SK-N-DZ (cell line): ENCODE data around the gene VDAC2.

Source experiments
- DNase-seq: peaks from one replicate; pipeline ENCODE4 v3.0.0-alpha.2; 2015; ENCODE audit warnings: low spot score
- small RNA-seq, 2 experiments: library from RNA; depleted of rRNA; stranded (forward); fragments of <200 nt; gene quantifications; one replicate each; pipeline ENCODE3, GENCODE V24; 2014

VDAC2 gene

DNA sequence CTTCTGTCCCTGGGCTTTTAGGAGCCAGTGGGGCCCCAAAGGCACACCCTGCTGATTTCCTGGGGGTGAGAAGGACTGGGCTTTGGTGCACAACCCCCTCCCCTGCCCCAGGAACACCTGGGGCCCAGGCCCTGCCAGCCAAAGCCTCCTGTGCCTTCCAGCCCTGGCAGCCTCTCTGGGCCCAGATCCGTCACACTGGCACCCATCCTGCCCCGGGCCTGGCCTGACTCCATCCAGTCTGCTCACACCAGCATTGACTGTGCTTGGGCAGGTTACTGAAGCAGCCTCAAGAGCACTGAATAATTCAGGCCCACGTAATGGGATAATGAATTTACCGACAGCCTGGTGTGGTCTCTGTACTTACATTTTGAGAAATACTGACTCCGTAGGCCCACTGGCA lies 37.2 kb downstream of the VDAC2 start:
- no peak for DNase-seq

DNA sequence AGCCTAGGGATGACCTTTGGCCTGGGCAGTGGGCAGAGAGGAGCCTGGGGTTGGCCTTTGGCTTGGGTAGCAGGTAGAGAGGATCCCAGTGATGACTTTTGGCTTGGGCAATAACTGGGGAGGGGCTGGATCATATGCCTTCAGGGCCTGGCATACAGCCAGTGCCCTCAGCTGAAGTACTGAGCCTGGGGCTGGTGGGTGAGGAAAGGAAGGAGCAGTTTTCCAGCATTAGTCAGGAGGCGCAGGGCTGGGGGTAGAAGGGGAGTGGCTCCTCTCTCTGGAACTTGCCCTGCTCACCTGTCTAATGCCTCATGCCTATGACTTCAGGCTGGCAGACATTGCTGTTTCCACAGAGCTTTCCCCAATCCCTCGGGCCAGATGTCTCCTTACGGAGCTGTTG lies 40.3 kb downstream of the VDAC2 start:
- no peak for DNase-seq

DNA sequence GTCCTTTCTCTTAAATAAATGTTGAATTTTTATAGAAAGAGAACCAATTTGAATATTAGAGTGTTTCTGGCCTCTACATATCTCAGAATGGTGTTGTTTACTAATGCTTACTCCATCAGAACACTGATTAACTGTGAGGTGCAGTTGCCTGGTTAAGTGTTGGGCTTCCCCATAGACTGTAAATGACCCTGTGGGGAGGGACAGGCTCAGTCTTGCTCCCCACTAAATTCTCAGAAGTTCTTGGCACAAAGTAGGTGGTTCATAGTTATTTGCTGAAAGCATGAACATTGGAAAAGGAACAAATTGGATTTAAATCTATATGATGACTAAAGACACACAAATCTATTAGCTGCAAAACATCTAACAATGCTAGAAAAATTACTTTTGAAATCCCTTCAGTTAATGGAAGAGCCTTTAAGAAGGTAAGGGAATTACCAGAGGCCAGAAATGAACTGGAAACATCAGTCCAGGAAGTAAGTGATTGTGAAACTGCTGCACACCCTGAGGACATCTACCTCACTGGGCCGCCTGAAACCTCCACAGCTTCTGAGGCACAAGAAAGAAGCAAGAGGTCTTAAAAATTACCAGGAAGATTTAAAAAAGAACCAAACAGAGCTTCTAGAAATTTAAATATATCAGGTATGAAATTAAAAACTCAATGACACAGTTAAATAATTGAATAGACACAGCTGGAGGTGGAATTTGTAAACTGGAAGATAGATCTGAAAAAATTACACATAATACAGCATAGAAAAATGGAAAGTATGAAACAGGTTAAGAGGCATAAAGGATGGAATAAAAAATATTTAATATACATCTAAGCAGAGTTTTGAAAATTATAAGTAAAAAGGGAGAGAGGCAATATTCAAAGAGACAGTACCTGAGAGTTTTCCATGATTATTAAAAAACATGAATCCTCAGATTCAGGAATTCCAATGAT lies 43.0 kb downstream of the VDAC2 start:
- no peak for DNase-seq

DNA sequence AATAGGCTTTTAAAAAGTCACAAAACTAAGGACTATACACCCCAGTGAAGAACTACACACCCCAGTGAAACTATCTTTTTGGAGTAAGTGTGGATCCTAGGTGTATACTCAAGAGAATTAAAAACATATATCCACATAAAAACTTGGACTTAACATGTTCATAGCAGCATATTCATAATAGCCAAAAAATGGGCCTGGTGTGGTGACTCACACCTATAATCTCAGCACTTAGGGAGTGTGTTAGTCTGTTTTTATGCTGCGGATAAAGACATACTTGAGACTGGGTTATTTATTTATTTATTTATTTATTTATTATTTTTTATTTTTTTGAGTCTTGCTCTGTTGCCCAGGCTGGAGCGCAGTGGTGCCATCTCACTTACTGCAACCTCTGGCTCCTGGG lies 44.1 kb downstream of the VDAC2 start:
- DNase-seq, result no peak

DNA sequence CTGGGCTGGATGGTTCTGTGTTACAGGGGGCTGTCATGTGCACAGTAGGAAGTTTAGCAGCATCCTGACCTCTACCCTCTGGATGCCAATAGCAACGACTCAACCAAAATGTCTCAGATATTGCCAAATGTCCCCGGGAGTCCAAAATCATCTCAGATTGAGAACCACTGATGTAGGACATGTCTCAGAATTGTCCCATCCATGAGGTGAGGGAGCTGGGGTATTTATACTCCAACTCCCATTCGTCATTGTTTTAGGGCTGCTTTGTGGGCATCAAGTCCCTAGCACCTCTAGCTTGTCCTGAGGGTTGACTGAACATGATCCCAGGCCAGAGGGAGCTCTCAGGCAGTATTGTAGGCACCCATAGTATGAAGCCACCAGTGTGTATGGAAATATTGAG lies 50.4 kb downstream of the VDAC2 start:
- no peak for DNase-seq

DNA sequence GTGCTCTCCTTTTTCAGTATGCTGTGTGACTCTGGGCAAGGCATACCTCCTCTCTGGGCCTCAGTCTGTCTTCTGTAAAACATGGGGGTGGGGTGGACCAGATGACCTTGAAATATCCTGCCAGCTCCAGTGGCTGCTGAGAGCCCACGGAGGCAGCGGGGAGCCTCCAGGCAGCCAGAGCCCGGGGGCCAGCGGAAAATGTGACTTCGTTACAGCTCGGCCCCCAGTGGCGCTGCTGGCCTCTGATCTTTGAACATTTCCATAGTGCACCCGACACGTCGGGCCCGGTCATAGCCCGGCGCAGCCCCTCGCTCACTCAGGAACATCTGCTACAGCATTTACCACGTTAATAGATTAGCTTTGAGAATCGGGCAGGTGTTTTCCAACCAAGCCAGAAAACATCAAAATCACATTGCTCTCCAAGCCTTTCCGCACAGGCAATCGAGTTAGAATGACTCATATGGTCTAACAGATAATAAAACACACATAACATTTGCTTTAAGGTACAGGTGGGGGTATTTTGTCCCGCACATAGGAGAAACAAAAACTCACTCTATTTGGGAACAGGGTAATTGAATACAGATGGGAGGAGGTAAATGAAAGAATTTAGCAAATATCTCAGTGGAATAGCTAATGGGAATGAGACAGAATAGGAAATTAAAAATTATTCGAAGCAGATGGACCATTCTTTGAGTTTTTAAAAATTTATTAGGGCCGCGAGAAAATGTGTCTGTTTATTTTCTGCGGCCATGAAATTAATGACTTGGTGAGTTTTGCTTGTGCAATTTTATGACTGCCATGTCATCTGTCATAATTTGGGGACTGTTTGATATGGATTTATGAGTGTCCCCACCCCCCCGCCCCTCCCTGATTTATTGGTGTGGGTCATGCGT lies 51.5 kb downstream of the VDAC2 start:
- peak; percentile 63 for DNase-seq

DNA sequence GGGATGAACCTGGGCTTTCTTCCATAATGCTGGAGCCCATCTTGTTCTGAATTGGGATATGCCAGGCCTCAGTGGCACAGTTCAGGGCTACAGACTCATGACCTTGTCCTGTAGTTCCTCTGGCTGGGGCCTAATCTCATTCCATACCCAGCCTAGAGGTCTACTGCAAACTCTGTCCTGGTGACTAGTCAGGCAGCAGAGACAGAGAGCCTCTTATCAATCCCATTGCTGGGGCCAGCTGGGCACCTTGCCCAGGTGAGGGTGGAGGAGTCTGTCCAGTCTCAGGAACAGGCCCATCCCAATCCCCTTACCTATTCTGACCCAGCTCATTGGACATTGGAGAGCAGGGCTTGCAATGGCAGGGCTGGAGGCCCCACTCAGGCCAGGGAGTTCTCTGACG lies 53.2 kb downstream of the VDAC2 start:
- DNase-seq, result no peak

DNA sequence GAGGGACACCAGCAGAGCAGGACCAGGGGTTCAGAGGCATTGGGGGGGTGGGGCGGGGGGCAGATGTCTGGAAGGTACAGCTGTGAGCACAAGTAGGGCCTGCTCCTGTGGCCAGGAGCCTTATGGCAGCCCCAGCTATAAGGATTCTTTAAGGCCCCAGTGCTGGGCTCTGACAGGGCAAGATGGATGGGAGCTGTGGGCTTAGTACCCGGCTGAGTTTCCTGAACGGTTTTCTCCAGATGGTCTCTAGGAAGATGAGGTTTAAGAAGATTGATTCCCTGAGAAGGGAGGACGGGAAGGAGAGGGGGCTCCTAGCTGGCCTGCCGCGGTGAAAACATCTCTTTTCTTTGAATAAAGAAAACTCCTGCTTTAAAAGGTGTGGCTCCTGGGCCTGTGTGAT lies 55.3 kb downstream of the VDAC2 start:
- DNase-seq, result no peak

DNA sequence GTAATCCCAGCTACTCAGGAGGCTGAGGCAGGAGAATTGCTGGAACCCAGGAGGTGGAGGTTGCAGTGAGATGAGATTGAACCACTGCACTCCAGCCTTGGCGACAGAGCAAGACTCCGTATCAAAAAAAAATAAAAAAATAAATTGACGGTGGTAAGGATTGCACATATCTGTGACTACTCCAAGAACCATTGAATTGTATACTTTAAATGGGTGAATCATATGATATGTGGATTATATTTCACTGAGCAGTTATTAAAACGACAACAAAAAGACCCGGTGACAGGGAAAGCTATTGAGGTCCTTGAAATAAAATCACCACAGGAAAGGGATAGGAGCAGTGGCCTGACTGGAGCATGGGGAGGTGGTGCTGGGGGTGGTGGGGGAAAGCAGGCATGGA lies 56.3 kb downstream of the VDAC2 start:
- DNase-seq, result no peak

DNA sequence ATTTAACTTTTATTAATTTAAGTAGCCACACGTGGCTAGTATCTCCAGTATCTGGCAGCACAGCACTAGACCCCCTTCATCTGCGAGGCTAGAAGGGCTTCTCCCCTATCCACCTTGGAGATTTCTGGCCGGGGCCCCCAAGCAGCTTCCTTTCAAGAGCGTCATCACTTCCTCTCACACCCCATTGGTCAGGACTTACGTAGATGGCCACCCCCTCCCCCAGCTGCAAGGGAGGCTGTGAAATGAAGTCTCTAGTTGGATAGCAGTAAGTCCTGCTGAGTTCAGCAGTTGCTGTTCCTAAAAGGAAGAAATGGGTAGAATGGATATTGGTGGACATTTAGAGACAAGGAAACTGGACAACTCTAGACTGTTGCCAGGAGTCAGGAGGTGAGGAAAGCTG lies 59.0 kb downstream of the VDAC2 start:
- DNase-seq, result no peak

DNA sequence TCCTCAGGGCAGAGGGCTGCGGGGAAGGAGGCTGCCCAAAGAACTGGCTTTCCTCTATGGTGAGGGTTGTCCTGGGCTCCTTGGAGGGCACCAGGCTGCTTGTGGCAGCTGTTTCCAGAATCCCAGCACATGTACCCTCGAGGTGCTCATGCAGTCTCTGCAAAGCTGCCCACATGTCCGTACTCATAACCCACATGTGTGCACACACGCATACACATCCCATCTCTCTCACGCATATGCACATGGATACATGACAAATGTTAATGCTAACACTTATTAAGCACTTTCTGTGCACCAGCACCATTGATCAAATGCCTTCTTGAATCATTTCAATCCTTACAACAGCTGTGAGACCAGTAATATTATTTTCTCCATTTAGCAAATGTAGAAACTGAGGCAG lies 61.5 kb downstream of the VDAC2 start:
- DNase-seq, result no peak

DNA sequence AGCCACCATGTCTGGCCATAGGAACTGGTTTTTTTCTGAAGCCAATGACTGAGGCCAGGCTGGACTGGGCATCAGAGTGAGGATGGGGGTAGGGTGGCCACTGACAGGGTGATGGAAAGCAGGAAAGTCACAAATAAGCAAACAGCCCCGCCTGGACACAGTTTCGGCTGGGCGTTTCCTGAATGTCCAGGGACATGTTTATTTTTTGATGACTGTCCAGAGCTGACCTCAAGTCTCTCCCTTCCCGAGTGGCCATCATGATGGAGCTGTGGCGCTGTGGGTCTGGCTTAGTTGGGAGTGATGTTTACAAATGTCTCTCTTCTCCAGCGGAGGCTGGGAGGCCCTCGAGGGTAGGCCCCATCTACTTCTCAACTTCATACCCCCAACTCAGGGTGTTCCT lies 62.3 kb downstream of the VDAC2 start:
- no peak for DNase-seq

DNA sequence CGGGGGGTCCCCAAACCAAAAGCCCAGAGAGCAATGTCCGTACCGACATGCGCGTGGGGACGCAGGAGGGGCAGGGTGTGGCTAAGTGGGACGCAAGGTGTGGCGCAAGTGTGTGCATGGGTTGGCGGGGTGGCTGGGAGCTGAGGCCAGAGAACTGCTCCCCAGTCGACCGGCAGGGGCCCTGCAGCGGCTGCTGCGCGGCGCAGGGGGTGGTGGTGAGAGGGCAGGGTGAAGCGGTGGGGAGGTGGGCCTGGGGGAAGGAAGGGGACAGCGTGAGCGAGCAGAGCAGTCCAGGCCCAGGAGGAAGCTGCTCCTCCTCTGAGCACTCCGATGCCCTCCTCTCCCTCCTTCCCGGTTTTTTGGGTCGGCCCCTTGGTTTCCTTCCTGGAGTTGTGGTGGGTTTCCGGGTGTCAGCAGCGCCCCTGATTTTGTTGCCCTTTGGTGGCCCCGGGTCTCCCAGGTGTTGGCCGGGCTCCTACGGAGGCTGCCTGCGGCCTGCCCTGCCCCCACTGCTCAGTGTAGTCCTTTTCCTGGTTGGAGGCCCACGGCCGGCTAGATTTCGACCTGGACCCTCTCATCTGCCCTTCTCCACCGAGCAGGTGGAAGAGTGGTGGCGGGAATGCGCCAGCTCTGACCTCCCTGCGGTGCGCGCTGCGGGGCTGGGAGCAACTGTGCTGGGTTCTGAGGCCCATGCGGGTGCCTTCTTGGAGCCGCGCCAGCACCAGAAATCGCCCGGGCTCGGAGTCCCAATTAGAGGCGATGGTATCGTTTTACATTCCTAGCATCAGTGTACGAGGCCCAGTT lies 65.7 kb downstream of the VDAC2 start:
- DNase-seq, result no peak

DNA sequence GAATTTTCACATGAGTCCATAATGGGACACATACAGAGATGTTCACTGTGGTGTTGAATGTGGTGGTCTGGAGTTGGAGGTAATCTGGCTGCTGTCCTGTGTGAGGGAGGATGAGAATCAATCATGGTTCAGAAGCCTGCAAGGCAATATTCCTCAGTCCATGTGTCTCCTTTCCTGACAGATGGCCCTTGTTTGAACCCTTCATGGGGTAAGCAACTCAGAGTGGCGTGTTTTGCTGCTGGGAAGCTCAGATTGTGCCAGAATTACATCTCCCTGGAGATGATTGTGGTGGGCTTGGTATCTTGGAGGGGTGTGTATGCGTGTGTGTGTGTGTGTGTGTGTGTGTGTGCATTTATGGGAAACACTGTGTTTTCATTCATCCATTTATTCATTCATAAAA lies 69.6 kb downstream of the VDAC2 start:
- no peak for DNase-seq

Small RNA genes within 50 kb of the gene (small RNA-seq; reads per million reads assigned to genes)
- gene HMGA1P5 (0 reads per million in 2 experiments), gene RPL39P25 (0 reads per million in 2 experiments)
